WTC11 (cell line): ENCODE measurements around the gene METRNL. TPM values are rescaled to one million over a fixed set of nuclear protein-coding genes. Genes with fewer than 3 reads are reported as not detected.

Experiments used
- ATAC-seq: fragments of 200-7000 bp; cut with Tn5 transposase; 2 replicates; pipeline ENCODE4 v1.10.0; 2021; ENCODE audit warnings: mild to moderate bottlenecking, moderate library complexity
- CTCF ChIA-PET: fragments of 300-600 bp; sonication (Branson Sonifier 250); formaldehyde crosslinking; loops from one replicate; lab custom pipeline; 2021; ENCODE audit warnings: antibody characterized with exemption; lab: Charles Lee
- POLR2A ChIA-PET: fragments of 350-600 bp; sonication (Branson Sonifier 250); formaldehyde crosslinking; loops from one replicate; lab custom pipeline; 2021; ENCODE audit warnings: antibody characterized with exemption; lab: Charles Lee
- DNase-seq: peaks from one replicate; pipeline ENCODE4 v3.0.0; 2021; ENCODE audit warnings: low spot score
- H3K27ac Mint-ChIP-seq: 2 replicates; pipeline ENCODE4 v1.8.0; 2021; ENCODE audit warnings: mixed read lengths
- H3K27me3 Mint-ChIP-seq: 2 replicates; pipeline ENCODE4 v1.8.0; 2021; ENCODE audit warnings: low read depth, mild to moderate bottlenecking, moderate library complexity, mixed read lengths
- H3K36me3 Mint-ChIP-seq: 2 replicates; pipeline ENCODE4 v1.8.0; 2021; ENCODE audit warnings: mixed read lengths
- H3K4me1 Mint-ChIP-seq: 2 replicates; pipeline ENCODE4 v1.8.0; 2022; ENCODE audit warnings: mixed read lengths
- H3K4me3 Mint-ChIP-seq: 2 replicates; pipeline ENCODE4 v1.8.0; 2021; ENCODE audit warnings: mild to moderate bottlenecking, moderate library complexity, mixed read lengths
- H3K9me3 Mint-ChIP-seq: 2 replicates; pipeline ENCODE4 v1.8.0; 2021; ENCODE audit warnings: mixed read lengths
- ATF1 ChIP-seq: sonication (generic); formaldehyde crosslinking; IDR thresholded peaks from 2 replicates; pipeline ENCODE4 v1.8.1; 2023; ENCODE audit warnings: mild to moderate bottlenecking, moderate library complexity, missing genetic modification reagents
- CDX4 ChIP-seq: fragments of 250-450 bp; sonication (Bioruptor Pico); IDR thresholded peaks from 2 replicates; pipeline ENCODE4 v1.9.0; 2021; ENCODE audit warnings: moderate library complexity, mild to moderate bottlenecking, inconsistent platforms, borderline replicate concordance
- CREM ChIP-seq: sonication (generic); formaldehyde crosslinking; IDR thresholded peaks from 2 replicates; pipeline ENCODE4 v1.8.1; 2022; ENCODE audit warnings: mild to moderate bottlenecking, missing genetic modification reagents, moderate library complexity
- E2F5 ChIP-seq: sonication (generic); formaldehyde crosslinking; IDR thresholded peaks from 2 replicates; pipeline ENCODE4 v1.8.1; 2022; ENCODE audit warnings: mild to moderate bottlenecking, moderate library complexity, missing genetic modification reagents
- ELF4 ChIP-seq: sonication (generic); formaldehyde crosslinking; IDR thresholded peaks from 2 replicates; pipeline ENCODE4 v1.8.1; 2022; ENCODE audit warnings: low read depth, mild to moderate bottlenecking, moderate library complexity, missing genetic modification reagents
- ESRRA ChIP-seq: sonication (generic); formaldehyde crosslinking; IDR thresholded peaks from 2 replicates; pipeline ENCODE4 v1.8.1; 2022; ENCODE audit warnings: mild to moderate bottlenecking, missing genetic modification reagents, borderline replicate concordance
- ETV6 ChIP-seq: sonication (generic); formaldehyde crosslinking; IDR thresholded peaks from 2 replicates; pipeline ENCODE4 v1.8.1; 2022; ENCODE audit warnings: mild to moderate bottlenecking, missing genetic modification reagents
- FOXJ3 ChIP-seq: sonication (generic); formaldehyde crosslinking; IDR thresholded peaks from 2 replicates; pipeline ENCODE4 v1.9.0; 2021; ENCODE audit warnings: missing genetic modification reagents, mild to moderate bottlenecking, borderline replicate concordance
- FOXK1 ChIP-seq: sonication (generic); formaldehyde crosslinking; IDR thresholded peaks from 2 replicates; pipeline ENCODE4 v1.8.0; 2022; ENCODE audit warnings: mild to moderate bottlenecking, moderate library complexity, missing genetic modification reagents
- IRF1 ChIP-seq: sonication (generic); formaldehyde crosslinking; IDR thresholded peaks from 2 replicates; pipeline ENCODE4 v1.8.0; 2023; ENCODE audit warnings: missing genetic modification reagents
- JAZF1 ChIP-seq: fragments of 250-450 bp; sonication (Bioruptor Pico); IDR thresholded peaks from 2 replicates; pipeline ENCODE4 v1.9.0; 2021; ENCODE audit warnings: moderate library complexity, mild to moderate bottlenecking, inconsistent platforms
- JUN ChIP-seq: sonication (generic); formaldehyde crosslinking; IDR thresholded peaks from 2 replicates; pipeline ENCODE4 v1.8.0; 2023; ENCODE audit warnings: mild to moderate bottlenecking, missing genetic modification reagents
- NFE2L1 ChIP-seq: sonication (generic); formaldehyde crosslinking; IDR thresholded peaks from 2 replicates; pipeline ENCODE4 v1.8.1; 2023; ENCODE audit warnings: missing genetic modification reagents
- RELA ChIP-seq: sonication (generic); formaldehyde crosslinking; IDR thresholded peaks from 2 replicates; pipeline ENCODE4 v1.8.1; 2022; ENCODE audit warnings: missing genetic modification reagents, mild to moderate bottlenecking, borderline replicate concordance
- SMAD3 ChIP-seq: sonication (generic); formaldehyde crosslinking; IDR thresholded peaks from 2 replicates; pipeline ENCODE4 v1.8.0; 2022; ENCODE audit warnings: missing genetic modification reagents, mild to moderate bottlenecking, borderline replicate concordance
- ZBTB43 ChIP-seq: sonication (generic); formaldehyde crosslinking; IDR thresholded peaks from 2 replicates; pipeline ENCODE4 v1.8.1; 2023; ENCODE audit warnings: mild to moderate bottlenecking, missing genetic modification reagents
- ZNF317 ChIP-seq: sonication (generic); formaldehyde crosslinking; IDR thresholded peaks from 2 replicates; pipeline ENCODE4 v1.8.1; 2023; ENCODE audit warnings: low read depth, mild to moderate bottlenecking, moderate library complexity, missing genetic modification reagents, borderline replicate concordance
- ZNF671 ChIP-seq: fragments of 250-450 bp; sonication (Bioruptor Pico); IDR thresholded peaks from 2 replicates; pipeline ENCODE4 v1.8.0; 2021; ENCODE audit warnings: mild to moderate bottlenecking
- ZSCAN18 ChIP-seq: fragments of 250-450 bp; sonication (Bioruptor Pico); IDR thresholded peaks from 2 replicates; pipeline ENCODE4 v2.1.2; 2022; ENCODE audit warnings: mild to moderate bottlenecking, moderate library complexity
- total RNA-seq: library from RNA; stranded (reverse); gene quantifications from 3 replicates; pipeline ENCODE4 v1.2.3, GENCODE V29; 2021

METRNL gene
- total RNA-seq, 1 experiment from 2014 or later: 27.7 TPM

- TF ChIP-seq RELA (CRISPR knock-in tag): no peak
Measured at GRCh38 chr17:83116783-83117555, 37.6 kb downstream of the METRNL start (continued).

GRCh38 chr17:83117583-83117982, 38.2 kb downstream of the METRNL start:
- TF ChIP-seq ZSCAN18 (CRISPR knock-in tag) (no peak), FOXK1 (CRISPR knock-in tag) (no peak), JAZF1 (no peak), FOXJ3 (no peak), JUN (CRISPR knock-in tag) (no peak), ZNF671 (CRISPR knock-in tag) (no peak), SMAD3 (CRISPR knock-in tag) (no peak), ELF4 (CRISPR knock-in tag) (no peak), ZBTB43 (CRISPR knock-in tag) (no peak), NFE2L1 (CRISPR knock-in tag) (no peak), ATF1 (CRISPR knock-in tag) (no peak), CDX4 (no peak), CREM (CRISPR knock-in tag) (no peak), ESRRA (no peak), IRF1 (CRISPR knock-in tag) (no peak), ETV6 (CRISPR knock-in tag) (no peak)
- H3K4me3 Mint-ChIP-seq: no peak overlapping the region
- ChIA-PET POLR2A (no interaction called here), CTCF (no interaction called here)
- no peak overlapping the region for H3K27ac Mint-ChIP-seq
- ATAC-seq: no peak
- DNase-seq: no peak
- peaks cover 16% of the 10 kb centered on the region for H3K27me3 Mint-ChIP-seq
- peaks cover 28% of the 10 kb centered on the region for H3K4me1 Mint-ChIP-seq
- H3K9me3 Mint-ChIP-seq: no peaks in the 10 kb centered on the region
- no peaks in the 10 kb centered on the region; the same call in 1 of the 2 replicates for H3K36me3 Mint-ChIP-seq

DNA sequence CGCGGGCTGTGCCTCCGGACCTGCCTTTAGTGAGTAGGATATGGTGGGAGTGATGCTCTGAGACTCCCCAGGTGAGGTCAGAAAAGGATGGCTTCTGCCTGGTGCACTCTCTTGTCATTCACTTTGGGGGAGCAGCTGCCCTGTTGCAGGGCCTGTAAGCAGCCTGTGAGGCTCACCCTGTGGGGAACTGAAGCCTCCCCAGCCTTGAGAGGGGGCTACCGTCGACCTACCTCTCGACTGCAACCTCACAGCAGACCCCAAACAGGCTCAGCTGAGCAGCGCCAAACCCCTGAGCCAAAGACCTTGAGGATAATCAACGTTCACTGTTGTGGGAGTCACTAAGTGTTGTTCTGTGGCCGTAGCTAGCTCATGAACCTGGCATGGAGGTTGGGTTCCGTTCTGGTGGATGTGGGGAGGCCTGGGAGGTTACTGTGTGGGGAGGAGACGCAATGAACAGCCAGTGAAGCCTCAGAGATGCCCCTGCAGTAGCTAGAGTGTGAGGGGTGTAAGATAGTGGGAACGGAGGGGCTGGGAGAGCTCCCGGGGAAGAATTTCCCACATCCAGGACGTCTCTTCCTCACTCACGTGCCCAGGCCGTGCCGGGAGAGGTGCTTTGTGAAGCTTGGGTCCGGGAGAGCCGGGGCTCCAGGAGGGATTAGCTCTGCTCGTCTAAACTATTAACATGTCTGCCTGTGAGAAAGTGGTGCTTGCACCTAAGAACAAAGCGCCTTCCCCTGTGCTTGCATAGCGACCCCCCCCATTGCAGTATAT, 38.8 kb downstream of the METRNL start:
- ChIA-PET POLR2A (no interaction called here), CTCF (interaction anchor here (0.6 kb wide), 1 partner anchor 155 kb away, joined by 3 read pairs; no protein-coding TSS in a partner anchor)
- Mint-ChIP-seq H3K36me3 (no peaks in the 10 kb centered on the region; the same call in 1 of the 2 replicates), H3K9me3 (no peaks in the 10 kb centered on the region), H3K4me1 (peaks cover 26% of the 10 kb centered on the region), H3K4me3 (no peak overlapping the region), H3K27me3 (peaks cover 17% of the 10 kb centered on the region), H3K27ac (peak overlapping the region; percentile 84; the same call in 1 of the 2 replicates)
- no peak for DNase-seq
- no peak for ATAC-seq
- no peak for TF ChIP-seq E2F5 (CRISPR knock-in tag)
- TF ChIP-seq ZNF317: no peak
